Bladder microvascular endothelial cell (primary cell): ENCODE data around the gene RSPO1. TPM values are rescaled to one million over a fixed set of nuclear protein-coding genes. Genes with fewer than 3 reads are reported as not detected.

Experiments
- total RNA-seq: library from RNA; depleted of rRNA; stranded (reverse); fragments of >200 nt; gene quantifications from 2 replicates; pipeline ENCODE4 v1.2.3, GENCODE V29; 2014

Gene RSPO1
- total RNA-seq: not detected in 2 replicates

GRCh38 chr1:37634244-37634991 is at the start of gene RSPO1:
RSPO1 (minus strand) TSS chr1:37634892; CDS start chr1:37629661, 5,231 bp downstream.

DNA sequence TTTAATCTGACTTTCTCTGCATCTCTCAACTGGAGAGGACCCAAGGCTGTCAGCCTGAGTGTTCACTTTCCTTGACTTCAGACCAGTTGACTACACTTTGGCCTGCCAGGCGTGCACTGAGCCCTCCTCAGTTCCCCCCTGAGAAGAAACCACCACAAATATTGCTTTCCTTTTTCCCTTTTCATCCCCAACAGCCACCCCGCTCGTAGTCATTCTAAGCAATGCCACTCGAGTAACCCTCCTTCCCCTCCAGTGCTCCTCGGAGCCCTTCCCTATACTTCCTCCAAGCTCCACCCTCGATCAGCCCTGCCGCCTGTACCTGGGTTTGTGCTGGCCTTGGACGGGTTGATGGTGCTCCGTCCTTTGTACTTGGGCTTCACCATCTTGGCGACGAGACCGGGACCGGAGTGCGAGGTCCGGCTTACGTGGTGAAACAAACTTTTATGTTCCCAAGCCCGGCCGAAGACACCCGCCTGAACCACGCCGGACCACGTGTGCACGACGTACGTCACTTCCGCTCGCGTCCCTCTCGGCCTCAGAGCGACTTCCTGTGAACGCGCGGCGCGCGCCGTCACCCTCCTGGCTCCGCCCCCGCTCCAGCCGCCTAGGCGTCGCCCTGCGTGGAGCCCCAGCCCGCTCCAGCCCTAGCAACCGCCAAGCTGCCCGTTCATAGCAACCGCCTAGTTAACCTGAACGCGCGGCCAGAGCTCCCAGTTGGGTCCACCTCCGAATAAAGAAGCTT is 39.1 kb downstream of the RSPO1 start, which contains the start of gene GNL2:
GNL2 (minus strand) TSS at position 498 of the 742 bp plus-strand sequence; CDS start at position 383, 115 bp downstream.

Other genes with a start within 250 kb of the RSPO1 start
- gene ZC3H12A, start 160.3 kb downstream of the RSPO1 start, total RNA-seq: 4.4 and 6.6 TPM in 2 replicates
- 36.1 and 55.7 TPM in 2 replicates for gene MEAF6, start 120.1 kb downstream of the RSPO1 start, total RNA-seq
- 10.2 and 17.7 TPM in 2 replicates for gene SNIP1, start 80.6 kb downstream of the RSPO1 start, total RNA-seq
- 0.65 and 1.2 TPM in 2 replicates for gene DNALI1, start 78.0 kb downstream of the RSPO1 start, total RNA-seq
- gene GNL2, start 39.0 kb downstream of the RSPO1 start, total RNA-seq: 42.1 and 79.9 TPM in 2 replicates
- gene CDCA8, start 57.6 kb upstream of the RSPO1 start, total RNA-seq: 6.7 and 10.4 TPM in 2 replicates
- under 0.01 TPM in 1 of 2 replicates, not detected in the other for gene EPHA10, start 130.2 kb upstream of the RSPO1 start, total RNA-seq
- 0.32 and 1.6 TPM in 2 replicates for gene MANEAL, start 159.0 kb upstream of the RSPO1 start, total RNA-seq
- 7.4 and 8.8 TPM in 2 replicates for gene C1orf122, start 172.9 kb upstream of the RSPO1 start, total RNA-seq
- 12.5 and 18.0 TPM in 2 replicates for gene YRDC, start 173.3 kb upstream of the RSPO1 start, total RNA-seq
- gene MTF1, start 224.7 kb upstream of the RSPO1 start, total RNA-seq: 1.9 and 4.8 TPM in 2 replicates